Activated naive CD4-positive, alpha-beta T cell treated with anti-CD3 and anti-CD28 coated beads, Interleukin-2, amount 10 ng/mL, durations not matched to agents 7 days and 5 days (primary cell): ENCODE data around the gene FSIP2.

ENCODE experiments used
- CTCF ChIA-PET: fragments of 350-600 bp; sonication (Branson Sonifier 250); formaldehyde crosslinking; loops from one replicate; lab custom pipeline; 2021; ENCODE audit warnings: antibody characterized with exemption; lab: Charles Lee
- DNase-seq: peaks from one replicate; pipeline ENCODE4 v3.0.0-alpha.2; 2020
- H3K27ac Mint-ChIP-seq: one replicate; pipeline ENCODE4 v1.8.0; 2021; ENCODE audit warnings: mild to moderate bottlenecking, moderate library complexity, mixed read lengths
- H3K27me3 Mint-ChIP-seq: one replicate; pipeline ENCODE4 v1.8.0; 2021; ENCODE audit warnings: mild to moderate bottlenecking, mixed read lengths
- H3K36me3 Mint-ChIP-seq: one replicate; pipeline ENCODE4 v1.8.0; 2021; ENCODE audit warnings: mixed read lengths
- H3K4me1 Mint-ChIP-seq: one replicate; pipeline ENCODE4 v1.8.0; 2021; ENCODE audit warnings: mixed read lengths
- H3K4me3 Mint-ChIP-seq: one replicate; pipeline ENCODE4 v1.8.0; 2021; ENCODE audit warnings: mild to moderate bottlenecking, moderate library complexity, mixed read lengths
- H3K9me3 Mint-ChIP-seq: one replicate; pipeline ENCODE4 v1.8.0; 2021; ENCODE audit warnings: mixed read lengths

The FSIP2 gene

DNA sequence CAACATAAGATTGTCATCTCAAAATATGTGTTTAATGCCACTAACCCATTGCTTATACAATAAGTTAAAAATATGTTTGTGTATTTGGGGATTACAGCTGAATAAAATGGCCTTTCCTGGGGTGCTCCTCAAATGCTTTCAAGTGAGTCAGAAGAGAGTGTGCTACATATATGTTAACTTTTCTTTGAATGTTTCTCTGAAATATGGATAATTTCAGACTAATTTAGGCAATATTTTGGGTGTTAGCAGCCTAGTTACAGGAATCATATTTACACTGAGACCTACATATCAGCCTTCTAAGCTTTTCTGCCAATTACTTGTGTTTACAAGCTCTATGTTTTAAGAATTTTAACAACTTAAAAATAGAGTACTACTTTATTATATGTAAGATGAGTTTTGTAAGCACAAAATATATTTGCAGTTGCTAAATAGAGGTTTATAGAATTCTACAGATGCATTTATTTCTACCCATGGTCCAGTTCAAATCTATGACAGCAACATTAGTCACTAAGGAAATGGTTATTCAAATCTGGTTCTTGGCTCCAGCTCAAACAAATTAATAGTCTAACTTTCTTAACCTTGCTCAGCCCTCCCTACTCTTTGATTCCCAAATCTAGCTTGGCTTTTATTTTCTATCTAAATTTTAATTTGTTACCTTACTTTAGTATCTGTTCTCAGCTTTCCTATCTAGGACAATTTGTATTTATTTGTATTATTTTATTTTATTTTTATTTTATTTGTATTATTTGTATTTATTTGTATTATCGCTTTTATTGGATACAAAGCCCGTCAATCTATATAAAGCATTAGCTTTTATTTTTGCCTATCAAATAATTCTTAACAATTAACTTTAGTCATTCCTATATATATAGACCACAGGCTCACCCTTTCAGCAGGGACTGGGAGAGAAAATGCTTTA, 48.9 kb downstream of the FSIP2 start:
- no peak for DNase-seq
- H3K4me1 Mint-ChIP-seq: no peaks in the 10 kb centered on the region
- H3K9me3 Mint-ChIP-seq: no peaks in the 10 kb centered on the region
- no peaks in the 10 kb centered on the region for H3K27me3 Mint-ChIP-seq
- H3K27ac Mint-ChIP-seq: no peak overlapping the region
- H3K36me3 Mint-ChIP-seq: no peaks in the 10 kb centered on the region
- CTCF ChIA-PET: no interaction called here
- H3K4me3 Mint-ChIP-seq: no peak overlapping the region

GRCh38 chr2:185790361-185790760, 51.8 kb downstream of the FSIP2 start:
- Mint-ChIP-seq H3K27me3 (no peaks in the 10 kb centered on the region), H3K27ac (no peak overlapping the region)
- no peak for DNase-seq

GRCh38 chr2:185793532-185794345, 55.1 kb downstream of the FSIP2 start:
- H3K4me1 Mint-ChIP-seq: no peaks in the 10 kb centered on the region
- CTCF ChIA-PET: no interaction called here
- H3K9me3 Mint-ChIP-seq: no peaks in the 10 kb centered on the region
- no peaks in the 10 kb centered on the region for H3K36me3 Mint-ChIP-seq
- no peak for DNase-seq
- H3K27me3 Mint-ChIP-seq: no peaks in the 10 kb centered on the region
- no peak overlapping the region for H3K4me3 Mint-ChIP-seq
- H3K27ac Mint-ChIP-seq: no peak overlapping the region

More at GRCh38 chr2:185790361-185790760, 51.8 kb downstream of the FSIP2 start:
- no peaks in the 10 kb centered on the region for H3K36me3 Mint-ChIP-seq
- no peak overlapping the region for H3K4me3 Mint-ChIP-seq
- no peaks in the 10 kb centered on the region for H3K9me3 Mint-ChIP-seq
- H3K4me1 Mint-ChIP-seq: no peaks in the 10 kb centered on the region
- CTCF ChIA-PET: no interaction called here

GRCh38 chr2:185796758-185797157, 58.2 kb downstream of the FSIP2 start:
- Mint-ChIP-seq H3K9me3 (no peaks in the 10 kb centered on the region), H3K27me3 (no peaks in the 10 kb centered on the region), H3K27ac (no peak overlapping the region), H3K4me3 (no peak overlapping the region), H3K36me3 (no peaks in the 10 kb centered on the region), H3K4me1 (no peaks in the 10 kb centered on the region)
- CTCF ChIA-PET: no interaction called here
- DNase-seq: no peak

DNA sequence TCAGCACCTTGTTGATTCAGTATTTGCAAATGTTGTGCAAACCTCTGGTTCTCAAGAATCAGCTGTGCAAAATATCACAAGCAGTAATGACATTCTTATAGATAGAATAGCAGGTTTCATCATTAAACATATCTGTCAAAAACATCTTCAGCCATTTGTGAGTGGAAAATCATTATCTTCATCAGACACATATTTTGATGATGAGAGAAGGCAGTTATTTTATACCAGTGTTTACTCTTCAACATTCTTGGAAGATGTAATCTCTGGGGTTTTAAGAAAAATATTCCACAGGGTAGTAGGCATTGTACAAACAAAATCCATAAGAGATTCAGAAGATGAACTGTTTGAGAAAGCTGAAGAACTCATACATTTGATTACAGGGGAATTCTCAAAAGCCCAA, 64.3 kb downstream of the FSIP2 start:
- no peaks in the 10 kb centered on the region for H3K36me3 Mint-ChIP-seq
- no peaks in the 10 kb centered on the region for H3K27me3 Mint-ChIP-seq
- no peak for DNase-seq
- H3K9me3 Mint-ChIP-seq: no peaks in the 10 kb centered on the region
- H3K27ac Mint-ChIP-seq: no peak overlapping the region
- no peak overlapping the region for H3K4me3 Mint-ChIP-seq
- CTCF ChIA-PET: no interaction called here
- no peaks in the 10 kb centered on the region for H3K4me1 Mint-ChIP-seq

DNA sequence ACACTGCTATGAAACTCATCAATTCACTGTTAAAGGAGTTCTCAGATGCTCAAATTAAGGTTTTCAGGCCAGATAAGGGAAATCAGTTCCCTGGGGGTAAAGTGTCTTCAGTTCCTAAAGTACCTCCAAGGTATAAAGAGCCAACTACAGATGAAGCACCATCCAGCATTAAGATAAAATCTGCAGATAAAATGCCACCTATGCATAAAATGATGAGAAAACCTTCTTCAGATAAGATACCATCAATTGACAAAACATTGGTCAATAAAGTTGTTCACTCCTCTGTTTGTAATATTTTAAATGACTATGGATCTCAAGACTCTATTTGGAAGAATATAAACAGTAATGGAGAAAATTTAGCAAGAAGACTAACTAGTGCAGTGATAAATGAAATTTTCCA, 68.2 kb downstream of the FSIP2 start:
- DNase-seq: no peak
- H3K9me3 Mint-ChIP-seq: no peaks in the 10 kb centered on the region
- no peaks in the 10 kb centered on the region for H3K36me3 Mint-ChIP-seq
- no peak overlapping the region for H3K4me3 Mint-ChIP-seq
- no peaks in the 10 kb centered on the region for H3K4me1 Mint-ChIP-seq
- H3K27ac Mint-ChIP-seq: no peak overlapping the region
- CTCF ChIA-PET: no interaction called here
- no peaks in the 10 kb centered on the region for H3K27me3 Mint-ChIP-seq

GRCh38 chr2:185807351-185807750, 68.7 kb downstream of the FSIP2 start:
- CTCF ChIA-PET: no interaction called here
- no peak overlapping the region for H3K4me3 Mint-ChIP-seq
- H3K27me3 Mint-ChIP-seq: no peaks in the 10 kb centered on the region
- H3K36me3 Mint-ChIP-seq: no peaks in the 10 kb centered on the region
- DNase-seq: no peak
- no peaks in the 10 kb centered on the region for H3K4me1 Mint-ChIP-seq
- no peak overlapping the region for H3K27ac Mint-ChIP-seq
- no peaks in the 10 kb centered on the region for H3K9me3 Mint-ChIP-seq

- Mint-ChIP-seq H3K36me3 (no peaks in the 10 kb centered on the region), H3K4me3 (no peak overlapping the region), H3K9me3 (peaks cover under 1% of the 10 kb centered on the region), H3K4me1 (no peaks in the 10 kb centered on the region), H3K27me3 (no peaks in the 10 kb centered on the region), H3K27ac (no peak overlapping the region)
- no peak for DNase-seq
- CTCF ChIA-PET: no interaction called here
Observed at GRCh38 chr2:185811580-185811979, 73.0 kb downstream of the FSIP2 start.

GRCh38 chr2:185813707-185814106, 75.1 kb downstream of the FSIP2 start:
- Mint-ChIP-seq H3K9me3 (peaks cover 5% of the 10 kb centered on the region), H3K4me1 (no peaks in the 10 kb centered on the region), H3K27me3 (no peaks in the 10 kb centered on the region), H3K27ac (no peak overlapping the region), H3K4me3 (no peak overlapping the region), H3K36me3 (no peaks in the 10 kb centered on the region)
- CTCF ChIA-PET: no interaction called here
- no peak for DNase-seq

DNA sequence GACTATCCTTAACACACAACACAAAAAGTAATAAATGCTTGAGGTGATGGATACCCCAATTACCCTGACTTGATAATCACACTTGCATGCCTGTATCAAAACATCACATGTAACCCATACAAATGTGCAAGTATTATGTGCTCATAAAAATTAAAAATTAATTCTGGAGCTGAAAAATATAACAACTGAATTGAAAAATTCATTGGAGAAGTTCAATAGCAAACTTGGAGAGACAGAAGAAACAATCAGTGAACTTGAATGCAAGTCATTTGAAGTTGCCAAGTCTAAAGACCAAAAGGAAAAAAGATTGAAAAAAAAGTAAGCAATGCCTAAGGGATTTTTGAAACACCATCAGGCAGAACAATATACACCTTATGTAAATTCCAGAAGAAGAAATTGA, 79.4 kb downstream of the FSIP2 start:
- no peak for DNase-seq
- Mint-ChIP-seq H3K4me1 (no peaks in the 10 kb centered on the region), H3K36me3 (no peaks in the 10 kb centered on the region), H3K9me3 (peaks cover 6% of the 10 kb centered on the region), H3K27ac (no peak overlapping the region), H3K4me3 (no peak overlapping the region), H3K27me3 (no peaks in the 10 kb centered on the region)
- CTCF ChIA-PET: no interaction called here

- H3K27ac Mint-ChIP-seq: no peak overlapping the region
- H3K4me3 Mint-ChIP-seq: no peak overlapping the region
- CTCF ChIA-PET: interaction anchor here (0.6 to 0.8 kb wide), 2 partner anchors 27 to 63 kb away, joined by 3 read pairs; no protein-coding TSS in a partner anchor
- no peak for DNase-seq
- no peaks in the 10 kb centered on the region for H3K36me3 Mint-ChIP-seq
- H3K27me3 Mint-ChIP-seq: no peaks in the 10 kb centered on the region
- H3K9me3 Mint-ChIP-seq: peaks cover 6% of the 10 kb centered on the region
- no peaks in the 10 kb centered on the region for H3K4me1 Mint-ChIP-seq
Observed at GRCh38 chr2:185821467-185821866, 82.9 kb downstream of the FSIP2 start.

DNA sequence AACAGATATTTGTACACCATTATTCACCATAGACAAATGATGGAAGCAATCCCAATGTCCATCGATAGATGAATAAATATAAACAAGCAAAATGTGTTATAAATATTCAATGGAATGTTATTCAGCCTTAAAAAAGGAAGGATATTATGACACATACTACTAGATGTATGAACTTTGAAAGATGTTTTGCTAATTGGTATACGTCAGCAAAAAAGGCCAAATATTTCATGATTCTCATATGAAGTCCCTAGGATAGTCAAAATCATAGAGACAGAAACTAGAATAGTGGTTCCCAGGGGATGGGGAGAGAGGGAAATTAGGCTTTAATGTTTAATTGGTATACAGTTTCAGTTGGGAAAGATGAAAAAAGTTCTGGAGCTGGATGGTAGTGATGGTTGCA, 85.2 kb downstream of the FSIP2 start:
- Mint-ChIP-seq H3K4me1 (no peaks in the 10 kb centered on the region), H3K4me3 (no peak overlapping the region), H3K27ac (no peak overlapping the region), H3K9me3 (peaks cover 2% of the 10 kb centered on the region), H3K27me3 (no peaks in the 10 kb centered on the region), H3K36me3 (no peaks in the 10 kb centered on the region)
- CTCF ChIA-PET: no interaction called here
- no peak for DNase-seq

DNA sequence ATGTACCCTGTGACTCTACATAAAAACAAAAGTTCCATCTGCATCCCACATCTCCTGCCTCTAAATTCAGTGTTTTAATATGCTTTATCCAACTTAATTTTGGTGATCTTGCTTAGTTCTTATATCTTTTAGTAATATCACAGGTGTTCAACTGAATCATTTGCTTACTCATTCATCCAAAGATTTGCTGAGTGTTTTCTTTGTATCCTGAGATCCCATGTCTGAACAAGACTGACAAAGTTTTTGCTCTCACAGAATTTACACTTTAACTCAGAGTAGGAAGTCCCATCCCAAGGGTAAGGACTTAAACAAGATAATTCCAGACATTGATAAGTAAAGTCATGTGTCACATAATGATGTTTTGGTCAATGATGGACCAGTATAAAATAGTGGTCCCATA, 87.0 kb downstream of the FSIP2 start:
- CTCF ChIA-PET: no interaction called here
- Mint-ChIP-seq H3K4me1 (no peaks in the 10 kb centered on the region), H3K4me3 (no peak overlapping the region), H3K9me3 (no peaks in the 10 kb centered on the region), H3K27me3 (no peaks in the 10 kb centered on the region), H3K36me3 (no peaks in the 10 kb centered on the region), H3K27ac (no peak overlapping the region)
- DNase-seq: no peak

DNA sequence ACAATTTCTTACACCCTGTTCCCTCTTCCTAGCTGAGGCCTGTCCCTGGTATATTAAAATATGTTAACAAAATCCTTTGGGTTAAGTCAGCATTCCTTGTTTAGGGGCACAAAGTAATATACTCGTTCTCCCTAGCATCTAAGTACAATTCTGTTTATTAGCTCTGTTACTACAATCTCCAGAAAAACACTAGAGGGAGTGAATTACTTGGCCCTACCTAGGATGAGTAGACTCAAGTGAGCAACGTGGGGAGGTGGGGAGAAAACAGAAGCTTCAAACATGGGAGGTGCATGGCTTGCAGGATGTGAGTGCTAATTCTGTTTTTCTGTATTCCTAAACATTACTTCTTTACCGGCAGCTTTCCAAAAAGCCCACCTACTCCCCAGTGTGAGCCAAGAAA, 89.7 kb downstream of the FSIP2 start:
- Mint-ChIP-seq H3K27me3 (no peaks in the 10 kb centered on the region), H3K9me3 (peaks cover 2% of the 10 kb centered on the region), H3K36me3 (no peaks in the 10 kb centered on the region), H3K27ac (no peak overlapping the region), H3K4me3 (no peak overlapping the region), H3K4me1 (no peaks in the 10 kb centered on the region)
- CTCF ChIA-PET: no interaction called here
- no peak for DNase-seq

GRCh38 chr2:185833864-185834263, 95.3 kb downstream of the FSIP2 start:
- no peak overlapping the region for H3K4me3 Mint-ChIP-seq
- H3K4me1 Mint-ChIP-seq: no peaks in the 10 kb centered on the region
- H3K36me3 Mint-ChIP-seq: no peaks in the 10 kb centered on the region
- H3K27me3 Mint-ChIP-seq: no peaks in the 10 kb centered on the region
- H3K9me3 Mint-ChIP-seq: peaks cover 9% of the 10 kb centered on the region
- no peak overlapping the region for H3K27ac Mint-ChIP-seq
- no peak for DNase-seq
- CTCF ChIA-PET: no interaction called here
